ENCODE results near the gene NUDT7. TPM values are rescaled to one million over a fixed set of nuclear protein-coding genes. Genes with fewer than 3 reads are reported as not detected.

NUDT7 gene
- total and polyA plus RNA-seq, 5 donors from 2014 or later = 4.8 to 21.6 (median 19.3) TPM

DNA sequence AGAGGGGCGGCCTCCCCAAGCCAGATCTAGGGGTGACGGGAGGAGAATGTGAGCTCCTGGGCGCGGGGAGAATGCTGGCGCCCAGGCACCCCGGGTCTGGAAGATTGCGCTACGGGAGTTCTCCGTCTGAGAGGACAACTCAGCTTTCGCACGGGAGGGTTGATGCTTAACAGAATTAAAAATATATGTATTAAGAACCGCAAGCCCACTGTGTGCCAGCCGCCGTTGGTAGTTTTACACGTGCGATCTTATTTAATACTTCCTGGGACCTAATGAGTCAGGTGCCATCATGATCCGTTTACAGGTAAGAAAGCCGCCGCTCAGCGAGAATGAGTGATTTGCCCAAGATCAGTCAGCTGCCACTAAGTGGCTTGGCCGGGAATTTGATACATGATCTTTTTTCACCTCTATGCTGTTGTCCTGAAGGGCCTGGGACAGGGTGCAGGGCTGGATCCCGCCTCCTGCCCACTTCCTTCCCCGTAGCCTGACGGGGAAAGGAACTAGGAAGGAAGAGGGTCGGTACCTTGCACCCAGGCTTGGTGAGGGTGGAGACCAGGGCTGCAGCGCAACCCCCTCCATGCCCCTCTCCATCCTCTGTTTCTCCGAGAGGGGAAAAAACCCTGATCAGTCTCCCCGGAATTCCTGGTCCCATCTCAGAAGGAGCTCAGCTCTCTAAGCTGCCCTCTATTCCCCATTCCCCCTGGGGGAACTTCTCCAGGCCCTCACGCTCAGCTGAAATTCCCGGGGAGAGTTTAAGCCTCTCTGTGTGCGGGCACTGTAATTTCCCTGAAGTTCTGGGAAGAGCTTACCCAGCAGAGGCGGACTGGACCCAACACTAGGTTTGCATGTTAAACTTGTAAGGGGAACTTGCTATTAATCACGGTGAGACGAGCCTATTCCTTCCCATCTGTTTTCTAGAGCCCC lies 67.0 kb downstream of the NUDT7 start:
- Histone ChIP-seq H3K4me1 (ENCODE audit: control insufficient read depth, insufficient read depth, low read length, poor library complexity, severe bottlenecking) (peaks cover 14% of the 10 kb centered on the region), H3K4me3 (ENCODE audit: low read depth, low read length) (no peak overlapping the region), H3K9me3 (ENCODE audit: control insufficient read depth in 2 of 2, low read length in 2 of 2) (no peaks in the 10 kb centered on the region), H3K27me3 (ENCODE audit: control insufficient read depth, insufficient read depth, low read length) (peaks cover 34% of the 10 kb centered on the region), H3K27ac (ENCODE audit: insufficient read depth, low read length, poor library complexity, severe bottlenecking) (no peak overlapping the region), H3K36me3 (ENCODE audit: control insufficient read depth, insufficient read depth, low read length) (no peaks in the 10 kb centered on the region)
- Mint-ChIP-seq H3K4me1 (peaks cover 0 to 12% (median 6%) of the 10 kb centered on the region in 4 donors), H3K36me3 (no peaks in the 10 kb centered on the region), H3K27ac (no peak overlapping the region), H3K4me3 (peak overlapping the region in 1 of 4 donors; percentile 13), H3K9me3 (peaks cover 0 to 1% (median 0%) of the 10 kb centered on the region in 7 donors), H3K27me3 (peaks cover 66% of the 10 kb centered on the region)
- no peak for DNase-seq
- no peak for ATAC-seq (ENCODE audit: low read depth in 2 of 2)

DNA sequence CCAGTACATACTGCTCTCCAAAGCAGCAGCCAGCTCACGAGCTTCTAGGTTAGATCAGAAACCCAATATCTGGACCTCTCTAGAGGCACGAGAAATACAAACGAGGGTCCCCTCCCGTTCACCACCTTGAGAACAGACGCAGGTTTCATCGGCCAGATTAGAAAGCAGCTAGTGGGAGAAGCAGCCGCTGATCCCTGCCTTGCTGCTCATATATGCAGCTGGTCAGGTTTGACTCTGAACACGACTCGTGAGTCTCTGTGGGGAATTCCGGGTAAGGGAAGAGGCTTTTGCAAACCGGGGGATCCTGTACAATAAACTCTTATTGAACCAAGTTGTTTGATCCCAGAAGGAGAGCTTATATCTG lies 67.7 kb downstream of the NUDT7 start:
- peak overlapping the region in 1 of 4 donors; percentile 13 for H3K4me3 Mint-ChIP-seq
- Histone ChIP-seq H3K4me3 (ENCODE audit: low read depth, low read length) (no peak overlapping the region), H3K9me3 (ENCODE audit: control insufficient read depth in 2 of 2, low read length in 2 of 2) (no peaks in the 10 kb centered on the region), H3K27me3 (ENCODE audit: control insufficient read depth, insufficient read depth, low read length) (peaks cover 34% of the 10 kb centered on the region), H3K4me1 (ENCODE audit: control insufficient read depth, insufficient read depth, low read length, poor library complexity, severe bottlenecking) (peaks cover 14% of the 10 kb centered on the region), H3K36me3 (ENCODE audit: control insufficient read depth, insufficient read depth, low read length) (no peaks in the 10 kb centered on the region), H3K27ac (ENCODE audit: insufficient read depth, low read length, poor library complexity, severe bottlenecking) (no peak overlapping the region)
- peaks cover 0 to 1% (median 0%) of the 10 kb centered on the region in 7 donors for H3K9me3 Mint-ChIP-seq
- H3K36me3 Mint-ChIP-seq = no peaks in the 10 kb centered on the region
- DNase-seq (no peak), ATAC-seq (ENCODE audit: low read depth in 2 of 2) (no peak)
- peaks cover 70% of the 10 kb centered on the region for H3K27me3 Mint-ChIP-seq
- H3K4me1 Mint-ChIP-seq = peaks cover 0 to 12% (median 6%) of the 10 kb centered on the region in 4 donors
- no peak overlapping the region for H3K27ac Mint-ChIP-seq

DNA sequence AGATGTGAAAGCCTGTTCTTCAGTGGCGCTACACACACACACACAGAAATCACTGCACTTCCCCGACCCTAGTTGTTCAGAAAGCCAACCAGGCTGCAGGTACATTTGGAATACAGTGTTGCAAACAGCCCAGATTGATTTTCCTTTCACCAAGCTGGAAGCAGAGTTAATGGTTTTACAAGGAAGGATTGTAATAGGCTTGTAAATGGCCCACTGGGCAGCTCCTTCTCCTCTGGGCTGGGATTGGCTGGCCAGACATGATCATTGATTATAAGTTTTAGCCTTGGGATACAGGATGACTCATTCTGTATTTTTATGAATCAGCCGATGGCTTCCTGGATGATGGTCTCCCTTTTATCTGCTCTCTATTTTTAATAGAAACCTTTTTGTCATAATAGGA lies 68.6 kb downstream of the NUDT7 start:
- H3K27ac ChIP-seq (ENCODE audit: insufficient read depth, low read length, poor library complexity, severe bottlenecking) = no peak overlapping the region
- H3K9me3 ChIP-seq (ENCODE audit: control insufficient read depth in 2 of 2, low read length in 2 of 2) = no peaks in the 10 kb centered on the region
- peaks cover 14% of the 10 kb centered on the region for H3K4me1 ChIP-seq (ENCODE audit: control insufficient read depth, insufficient read depth, low read length, poor library complexity, severe bottlenecking)
- Mint-ChIP-seq H3K27ac (no peak overlapping the region), H3K9me3 (peaks cover 0 to 1% (median 0%) of the 10 kb centered on the region in 7 donors), H3K36me3 (no peaks in the 10 kb centered on the region), H3K4me1 (peaks cover 0 to 12% (median 6%) of the 10 kb centered on the region in 4 donors), H3K4me3 (no peak overlapping the region), H3K27me3 (peaks cover 66% of the 10 kb centered on the region)
- ATAC-seq (ENCODE audit: low read depth in 2 of 2) (no peak), DNase-seq (no peak)
- peaks cover 30% of the 10 kb centered on the region for H3K27me3 ChIP-seq (ENCODE audit: control insufficient read depth, insufficient read depth, low read length)
- no peak overlapping the region for H3K4me3 ChIP-seq (ENCODE audit: low read depth, low read length)
- H3K36me3 ChIP-seq (ENCODE audit: control insufficient read depth, insufficient read depth, low read length) = no peaks in the 10 kb centered on the region

Other genes starting within 250 kb of the NUDT7 start
- not detected for gene VAT1L, start 66.0 kb downstream of the NUDT7 start, total RNA-seq
- gene VAT1L, start 66.0 kb downstream of the NUDT7 start, polyA plus RNA-seq = not detected

All from CD4-positive, CD25-positive, alpha-beta regulatory T cell (primary cell).